GM15510 (cell line): Measurements from ENCODE around the gene ADAM30.

Experiments
- POLR2A ChIP-seq: IDR thresholded peaks from 3 replicates; pipeline ENCODE4 v1.6.1; 2011; ENCODE audit warnings: borderline replicate concordance; ENCODE audit not compliant: insufficient read length; ENCODE audit errors: extremely low read depth

Gene ADAM30

GRCh38 chr1:119873135-119874015, 22.9 kb downstream of the ADAM30 start:
- no peak for TF ChIP-seq POLR2A

GRCh38 chr1:119871881-119872280, 24.4 kb downstream of the ADAM30 start:
- no peak for TF ChIP-seq POLR2A

- TF ChIP-seq POLR2A, result no peak
These were observed 25.3 kb downstream of the ADAM30 start for GRCh38 chr1:119870917-119871596.

GRCh38 chr1:119869995-119870394, 26.3 kb downstream of the ADAM30 start:
- no peak for TF ChIP-seq POLR2A

GRCh38 chr1:119868176-119868575, 28.1 kb downstream of the ADAM30 start:
- no peak for TF ChIP-seq POLR2A

- no peak for TF ChIP-seq POLR2A
These were observed 29.9 kb downstream of the ADAM30 start for GRCh38 chr1:119866451-119866850.

GRCh38 chr1:119865627-119866026, 30.7 kb downstream of the ADAM30 start:
- TF ChIP-seq POLR2A, result no peak

- TF ChIP-seq POLR2A, result no peak
These were observed 34.0 kb downstream of the ADAM30 start for GRCh38 chr1:119862276-119862675.

- no peak for TF ChIP-seq POLR2A
These were observed 34.8 kb downstream of the ADAM30 start for GRCh38 chr1:119861547-119861946.

GRCh38 chr1:119859647-119860046, 36.7 kb downstream of the ADAM30 start:
- no peak for TF ChIP-seq POLR2A

- no peak for TF ChIP-seq POLR2A
These were observed 38.2 kb downstream of the ADAM30 start for GRCh38 chr1:119858126-119858525.

- TF ChIP-seq POLR2A, result no peak
These were observed 43.2 kb downstream of the ADAM30 start for GRCh38 chr1:119853155-119853554.
